Measurements from ENCODE around the gene MAP2. TPM values are rescaled to one million over a fixed set of nuclear protein-coding genes. Genes with fewer than 3 reads are reported as not detected.

The MAP2 gene
- total RNA-seq, 1 donor from 2014 or later: 8.8 TPM

- no peak for DNase-seq (ENCODE audit: extremely low read depth, low read depth, low spot score)
These were observed 216.5 kb downstream of the MAP2 start for GRCh38 chr2:209640358-209640757.

GRCh38 chr2:209642146-209642820 is 218.4 kb downstream of the MAP2 start:
- DNase-seq (ENCODE audit: extremely low read depth, low read depth, low spot score): no peak

- no peak for DNase-seq (ENCODE audit: extremely low read depth, low read depth, low spot score)
These were observed 221.0 kb downstream of the MAP2 start for GRCh38 chr2:209644842-209645241.

DNA sequence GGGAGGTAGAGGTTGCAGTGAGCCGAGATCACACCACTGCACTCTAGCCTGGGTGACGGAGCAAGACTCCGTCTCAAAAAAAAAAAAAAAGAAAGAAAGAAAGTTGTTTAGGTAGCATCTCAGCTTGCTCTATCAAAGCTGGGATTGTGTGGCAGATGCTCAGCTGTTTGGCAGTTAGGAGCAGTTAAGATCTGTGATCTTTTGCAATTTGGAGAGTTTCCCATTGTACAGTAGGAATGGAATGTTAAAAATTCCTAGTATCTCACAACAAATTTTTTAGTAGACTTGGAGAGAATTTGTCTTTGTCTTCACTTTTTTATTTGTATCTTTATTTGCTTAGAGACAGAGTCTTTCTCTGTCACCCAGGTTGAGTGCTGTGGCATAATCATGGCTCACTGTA is 224.9 kb downstream of the MAP2 start:
- DNase-seq (ENCODE audit: extremely low read depth, low read depth, low spot score): no peak

- no peak for DNase-seq (ENCODE audit: extremely low read depth, low read depth, low spot score)
These were observed 229.3 kb downstream of the MAP2 start for GRCh38 chr2:209653134-209653533.

DNA sequence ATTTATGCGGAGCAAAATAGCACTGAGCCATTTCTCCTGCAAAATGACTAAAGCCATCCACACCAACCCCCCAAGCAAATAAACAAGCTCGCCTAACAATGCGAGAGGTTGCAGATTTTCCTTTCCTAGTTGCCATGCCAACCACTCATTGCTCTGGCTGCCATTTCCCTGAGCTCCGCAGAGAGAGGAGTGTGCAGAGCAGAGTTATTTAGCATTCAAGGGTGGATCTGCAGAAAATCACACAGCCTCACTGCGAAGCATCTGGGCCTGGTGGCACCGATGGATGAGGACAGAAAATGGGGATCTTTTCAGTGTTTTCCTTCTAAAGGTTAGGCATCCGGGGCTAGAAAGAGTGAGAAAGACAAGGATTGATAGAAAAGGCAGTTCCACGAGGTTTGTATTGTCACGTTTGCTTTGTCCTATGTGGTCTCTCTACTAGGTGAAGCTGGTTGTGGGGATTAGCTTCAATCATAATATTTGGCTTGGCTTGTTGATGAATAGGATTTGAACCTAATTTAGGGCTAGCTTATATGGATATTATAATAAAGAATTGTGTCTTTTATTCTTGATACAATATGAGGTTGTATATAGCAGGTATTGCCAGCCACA is 237.5 kb downstream of the MAP2 start:
- DNase-seq (ENCODE audit: extremely low read depth, low read depth, low spot score): no peak

GRCh38 chr2:209662021-209662420 is 238.2 kb downstream of the MAP2 start:
- DNase-seq (ENCODE audit: extremely low read depth, low read depth, low spot score): no peak

DNA sequence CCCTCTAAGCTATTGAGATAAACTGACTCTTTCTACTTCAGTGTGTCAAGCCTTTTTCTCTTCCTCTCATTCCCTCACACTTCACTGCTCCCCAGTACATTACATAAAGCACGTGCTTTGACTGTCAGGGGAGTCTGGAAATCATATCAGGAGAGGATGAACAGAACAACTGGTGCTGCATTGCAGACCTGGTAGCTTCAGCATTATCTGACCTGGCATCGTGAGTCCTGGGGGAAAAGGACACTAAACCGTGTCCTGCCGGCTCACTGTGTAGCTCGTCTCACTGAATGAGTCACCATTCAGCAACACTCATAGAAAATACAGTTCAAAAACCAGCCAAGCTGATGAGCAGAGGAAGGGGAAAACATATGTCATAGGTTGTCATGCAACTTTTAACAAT is 239.3 kb downstream of the MAP2 start:
- DNase-seq (ENCODE audit: extremely low read depth, low read depth, low spot score): no peak

- no peak for DNase-seq (ENCODE audit: extremely low read depth, low read depth, low spot score)
These were observed 239.8 kb downstream of the MAP2 start for GRCh38 chr2:209663656-209664055.

GRCh38 chr2:209666296-209666695 is 242.4 kb downstream of the MAP2 start:
- no peak for DNase-seq (ENCODE audit: extremely low read depth, low read depth, low spot score)

DNA sequence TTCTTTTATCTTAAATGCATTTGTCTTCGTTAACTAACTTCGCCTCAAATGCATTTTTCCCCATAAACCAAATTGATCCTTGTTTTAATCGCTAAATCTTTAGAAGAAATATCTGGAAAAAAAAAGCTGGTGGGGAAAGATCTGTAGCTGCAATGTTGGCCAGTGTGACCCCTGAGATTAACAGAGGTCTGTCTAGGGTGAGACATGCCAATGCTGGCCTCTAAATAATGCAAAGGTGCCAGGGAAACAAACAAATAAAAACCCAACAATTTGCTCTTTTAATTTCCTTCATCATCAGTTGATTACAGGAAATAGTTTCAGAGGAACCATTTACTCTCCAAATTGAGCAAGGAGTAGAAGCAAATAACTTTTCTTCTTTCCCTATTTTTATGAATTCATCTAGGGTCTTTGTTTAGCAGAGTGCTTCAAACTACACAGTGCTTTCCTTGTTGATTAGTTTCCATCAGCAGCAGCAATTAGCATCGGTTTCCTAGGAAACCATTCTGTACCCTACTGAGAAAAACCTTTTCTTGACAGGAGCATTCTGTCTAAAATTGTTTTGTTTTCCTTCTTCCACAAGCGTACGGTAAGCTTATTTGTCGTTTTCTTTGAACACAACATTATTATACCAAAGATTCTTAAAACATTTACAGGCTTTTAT is 247.3 kb downstream of the MAP2 start:
- DNase-seq (ENCODE audit: extremely low read depth, low read depth, low spot score): no peak

DNA sequence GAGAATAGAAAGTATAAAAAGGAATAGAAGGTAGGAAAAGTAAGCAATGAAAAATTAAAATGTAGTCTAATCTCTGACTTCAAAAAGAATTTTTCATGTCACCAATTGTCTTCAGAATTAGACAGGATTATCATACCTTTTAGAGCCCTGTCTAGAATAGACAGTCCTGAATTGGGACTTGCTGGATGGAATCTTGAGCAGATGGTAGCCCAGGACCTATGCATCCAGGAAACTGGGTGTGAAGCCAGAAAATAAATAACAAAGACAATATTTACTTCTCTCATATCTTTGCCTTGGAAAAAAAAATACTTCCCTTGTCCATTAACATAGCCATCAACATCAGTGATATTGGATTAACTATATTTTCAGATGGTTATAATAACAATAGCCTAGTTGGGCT is 250.0 kb downstream of the MAP2 start:
- DNase-seq (ENCODE audit: extremely low read depth, low read depth, low spot score): no peak

DNA sequence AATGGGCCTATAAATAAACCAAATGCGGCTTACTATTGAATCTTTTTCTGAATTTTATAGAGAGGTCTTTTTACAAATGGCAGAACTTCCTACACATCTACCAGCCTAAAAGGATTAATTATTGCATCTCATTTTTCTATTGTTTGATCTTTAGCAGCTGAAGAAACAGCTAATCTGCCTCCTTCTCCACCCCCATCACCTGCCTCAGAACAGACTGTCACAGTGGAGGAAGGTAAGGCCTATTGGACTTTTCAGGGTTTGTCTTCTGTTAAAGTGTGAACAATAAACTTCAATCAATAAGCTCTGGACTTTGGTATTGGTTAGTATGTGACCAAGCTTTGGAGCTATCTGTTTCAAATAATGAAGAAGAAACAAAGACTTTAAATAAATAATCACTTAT is 256.7 kb downstream of the MAP2 start:
- no peak for DNase-seq (ENCODE audit: extremely low read depth, low read depth, low spot score)

DNA sequence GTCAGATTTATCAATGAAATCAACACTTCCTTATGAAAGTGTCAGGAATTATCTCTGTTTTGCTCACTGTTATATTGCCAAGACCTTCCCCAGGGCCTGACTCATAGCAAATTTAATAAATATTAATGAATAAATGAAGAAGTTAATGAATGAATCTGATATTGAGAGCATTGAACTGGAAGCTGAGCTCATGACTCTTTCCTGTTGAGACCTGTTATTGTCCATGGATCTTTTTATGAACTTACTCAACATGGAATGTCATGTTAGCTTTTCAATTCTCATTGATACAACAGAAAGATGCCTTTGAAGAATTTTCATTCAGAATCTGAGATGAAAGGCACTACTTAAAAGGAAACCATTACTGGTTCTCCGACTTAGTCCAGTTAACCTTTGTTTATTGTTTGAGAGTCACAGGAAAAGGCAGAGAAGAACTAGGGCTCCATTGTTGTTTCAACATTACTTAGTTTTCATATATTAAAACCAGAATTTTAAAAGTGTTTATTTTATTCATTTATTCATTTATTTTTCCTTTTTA is 257.4 kb downstream of the MAP2 start:
- no peak for DNase-seq (ENCODE audit: extremely low read depth, low read depth, low spot score)

DNA sequence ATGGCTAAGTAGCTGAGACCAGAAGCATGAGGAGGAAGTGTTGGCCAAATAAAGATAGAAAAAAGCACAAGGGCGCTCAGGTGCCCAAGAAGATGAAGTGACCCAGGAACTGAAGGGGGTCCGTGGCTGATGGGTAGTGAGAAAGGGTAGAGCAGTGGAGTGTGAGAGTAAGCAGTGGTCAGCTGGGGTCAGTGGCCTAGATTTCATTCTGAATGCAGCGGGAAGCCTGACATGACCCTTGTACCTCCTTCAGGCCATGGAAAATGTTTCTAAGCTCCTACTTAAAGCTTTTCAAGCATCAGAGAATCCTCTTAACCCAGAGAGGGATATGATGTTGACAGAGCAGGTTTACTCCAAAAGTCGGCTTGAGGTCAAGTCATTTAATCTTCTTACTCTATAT is 258.8 kb downstream of the MAP2 start:
- no peak for DNase-seq (ENCODE audit: extremely low read depth, low read depth, low spot score)

DNA sequence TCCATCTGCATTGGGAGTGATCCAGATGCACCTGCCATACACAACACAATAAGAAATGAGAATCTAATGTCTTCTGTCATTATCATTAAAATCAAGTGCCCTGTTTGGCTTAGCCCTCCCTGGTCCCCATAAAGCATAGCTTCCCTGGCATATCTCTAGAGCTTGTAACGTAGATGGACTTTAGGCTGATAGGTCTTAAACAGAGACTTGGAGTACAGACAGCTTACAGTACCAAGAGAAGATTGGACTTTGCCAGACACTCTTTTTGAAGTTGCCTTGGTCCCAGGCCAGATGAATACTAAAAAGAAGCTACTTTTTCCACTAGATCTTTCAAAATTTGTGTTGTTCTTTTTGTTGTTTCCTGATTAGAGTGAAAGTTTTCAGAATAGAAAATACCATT is 261.5 kb downstream of the MAP2 start:
- DNase-seq (ENCODE audit: extremely low read depth, low read depth, low spot score): no peak

DNA sequence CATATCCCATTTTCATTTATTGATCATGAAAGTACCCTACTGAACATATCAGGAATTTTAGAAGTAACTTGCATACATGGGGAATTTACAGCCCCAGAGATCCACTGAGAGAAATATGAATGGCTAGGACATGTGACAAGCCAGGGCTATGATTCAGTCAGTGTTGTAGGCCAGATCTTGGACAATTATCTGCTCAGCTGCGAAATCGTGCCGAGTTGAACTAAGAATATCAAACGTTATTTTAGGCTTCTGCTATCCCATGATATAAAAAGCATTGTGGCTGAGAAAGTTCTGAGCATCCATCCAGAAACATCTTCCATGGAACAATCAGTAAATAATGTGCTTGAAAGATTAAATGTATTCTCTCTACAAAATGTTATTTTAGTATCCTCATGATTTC is 262.1 kb downstream of the MAP2 start:
- no peak for DNase-seq (ENCODE audit: extremely low read depth, low read depth, low spot score)

- DNase-seq (ENCODE audit: extremely low read depth, low read depth, low spot score): no peak
These were observed 262.6 kb downstream of the MAP2 start for GRCh38 chr2:209686448-209686847.

DNA sequence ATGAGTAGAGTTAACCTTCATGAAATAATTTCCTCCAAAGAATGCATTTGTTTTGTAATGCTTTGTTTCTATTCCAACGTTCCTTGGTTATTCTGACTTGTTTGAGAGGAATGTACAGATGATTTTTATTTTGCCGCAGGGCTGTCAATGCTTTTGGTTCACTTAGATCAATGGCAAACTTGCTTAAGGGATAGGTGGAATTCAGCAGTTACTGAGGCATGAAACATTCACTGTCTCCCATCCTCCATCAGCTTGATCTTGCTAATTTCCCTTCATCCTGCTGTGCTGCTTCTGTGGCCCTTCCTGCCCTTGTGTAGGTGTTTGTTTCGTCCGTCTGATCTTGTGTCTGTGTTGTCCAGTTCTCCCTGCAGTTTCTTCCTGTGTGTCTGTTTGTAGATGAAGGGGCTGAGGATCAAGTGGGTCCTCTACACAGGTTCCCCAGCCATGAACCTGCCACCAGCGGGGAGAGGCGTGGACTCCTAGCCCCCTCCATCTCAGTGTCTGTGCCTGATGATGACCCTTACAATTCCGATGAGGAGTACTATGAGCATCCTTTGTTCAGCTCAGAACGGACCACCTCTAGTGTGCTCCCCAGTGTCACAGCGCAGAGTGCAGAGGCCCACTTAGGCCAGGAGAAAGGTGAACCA is 263.6 kb downstream of the MAP2 start:
- no peak for DNase-seq (ENCODE audit: extremely low read depth, low read depth, low spot score)

DNA sequence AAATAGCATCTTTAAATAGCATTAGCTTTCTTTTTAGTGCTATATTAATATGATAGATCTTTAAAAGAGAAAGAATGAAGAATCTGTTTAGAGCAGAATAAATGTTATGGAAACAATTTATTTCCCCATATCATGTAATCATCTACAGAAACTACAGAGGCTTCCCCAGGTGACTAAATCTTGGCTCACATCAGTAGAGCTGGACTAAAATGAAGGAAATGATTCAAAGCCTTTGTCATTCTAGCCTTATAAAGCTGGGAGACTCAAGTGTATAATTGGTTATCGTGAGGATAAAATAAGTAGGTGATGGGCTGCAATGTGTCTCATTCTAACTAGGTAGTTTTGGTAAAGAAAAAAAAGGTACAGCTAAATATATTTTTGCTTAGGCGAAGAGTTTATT is 264.5 kb downstream of the MAP2 start:
- no peak for DNase-seq (ENCODE audit: extremely low read depth, low read depth, low spot score)

DNA sequence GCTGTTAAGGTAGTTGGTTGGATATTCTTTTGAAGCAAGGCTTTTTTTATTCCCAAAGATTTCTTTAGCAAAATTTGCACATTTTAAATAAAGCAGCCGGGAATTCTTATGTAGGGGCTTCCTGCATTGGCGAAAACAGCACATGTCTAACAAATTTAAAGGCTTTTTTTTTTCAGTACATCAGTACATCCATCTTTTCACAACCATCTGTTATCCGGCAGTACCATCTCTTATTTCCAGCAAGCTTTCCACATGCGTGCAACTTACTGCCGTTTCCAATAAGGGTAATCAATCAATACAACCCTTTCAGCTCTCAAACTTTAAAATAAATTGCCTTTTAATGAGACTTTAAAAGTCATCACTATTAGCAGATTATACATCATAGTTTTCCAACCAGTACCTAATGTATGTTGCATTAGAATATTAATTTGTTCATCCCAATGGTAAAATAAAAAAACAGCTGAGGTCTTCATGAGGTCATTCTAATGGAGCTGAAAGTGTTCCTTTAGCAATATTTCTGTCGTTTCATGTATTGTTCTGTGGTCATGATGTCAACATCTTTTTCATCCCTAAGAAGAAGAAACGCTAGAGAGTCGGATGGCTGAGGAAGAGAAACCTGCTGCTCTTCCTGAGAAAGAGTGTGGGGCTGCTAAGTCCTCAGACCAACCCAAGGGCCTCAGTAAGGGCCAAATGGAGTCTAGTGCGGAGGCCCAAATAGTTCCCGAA is 266.3 kb downstream of the MAP2 start:
- no peak for DNase-seq (ENCODE audit: extremely low read depth, low read depth, low spot score)

Measured in glomerular endothelial cell (primary cell).